Amniotic stem cell (primary cell): ENCODE results near the gene CYP2B6.
"Not testable (repeated sequence)": the region's sequence is repeated elsewhere in the genome, so short reads cannot be mapped to it uniquely, and the experiment has no call there.

Experiments
- DNase-seq: peaks from one replicate; lab custom pipeline; 2025; lab: John Stamatoyannopoulos, UW

The CYP2B6 gene

DNA sequence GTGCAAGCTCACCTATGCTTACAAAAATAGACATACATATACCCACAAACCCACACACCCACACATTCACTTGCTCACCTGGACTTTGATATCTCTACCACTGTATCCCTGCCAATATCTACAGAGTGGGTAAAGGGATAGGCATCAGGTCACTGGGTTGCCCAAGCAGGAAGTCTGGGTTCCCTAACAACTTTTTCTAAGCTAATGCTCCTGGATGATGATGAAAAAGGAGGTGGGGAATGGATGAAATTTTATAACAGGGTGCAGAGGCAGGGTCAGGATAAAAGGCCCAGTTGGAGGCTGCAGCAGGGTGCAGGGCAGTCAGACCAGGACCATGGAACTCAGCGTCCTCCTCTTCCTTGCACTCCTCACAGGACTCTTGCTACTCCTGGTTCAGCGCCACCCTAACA is at the start of gene CYP2B6:
CYP2B6 (plus strand) TSS at position 311 of the 410 bp plus-strand sequence; CDS start at position 335, 24 bp downstream.
- DNase-seq: no peak

DNA sequence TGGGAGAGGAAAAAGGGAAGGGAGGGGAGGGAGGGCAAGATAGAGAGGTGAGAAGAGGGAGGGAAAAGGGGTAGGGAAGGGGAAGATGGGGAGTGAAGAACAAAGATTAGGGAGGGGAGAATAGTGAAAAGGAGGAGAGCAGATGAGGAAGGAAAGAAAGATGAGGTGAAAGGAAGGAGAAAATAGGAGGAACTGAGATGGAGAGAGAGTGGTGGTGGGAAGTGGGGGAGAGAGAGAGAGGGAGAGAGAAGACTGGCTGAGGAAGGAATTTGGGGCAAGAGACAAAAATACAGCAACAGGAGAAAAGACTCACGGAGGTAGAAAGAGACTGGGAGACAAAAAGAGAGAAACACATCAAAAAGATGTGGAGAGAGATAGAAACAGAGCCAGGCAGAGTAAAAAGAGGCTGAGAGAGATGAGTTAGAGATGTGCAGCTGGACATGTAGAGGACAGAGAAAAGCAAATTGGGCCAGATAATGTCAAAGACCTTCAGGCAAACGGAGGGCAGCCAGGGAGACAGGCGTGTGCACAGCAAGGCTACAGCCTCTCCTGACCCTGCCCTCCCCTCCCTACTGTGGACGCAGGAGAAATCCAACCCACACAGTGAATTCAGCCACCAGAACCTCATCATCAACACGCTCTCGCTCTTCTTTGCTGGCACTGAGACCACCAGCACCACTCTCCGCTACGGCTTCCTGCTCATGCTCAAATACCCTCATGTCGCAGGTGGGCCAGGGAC is 49.4 kb upstream of the CYP2B6 start:
- DNase-seq: no peak

DNA sequence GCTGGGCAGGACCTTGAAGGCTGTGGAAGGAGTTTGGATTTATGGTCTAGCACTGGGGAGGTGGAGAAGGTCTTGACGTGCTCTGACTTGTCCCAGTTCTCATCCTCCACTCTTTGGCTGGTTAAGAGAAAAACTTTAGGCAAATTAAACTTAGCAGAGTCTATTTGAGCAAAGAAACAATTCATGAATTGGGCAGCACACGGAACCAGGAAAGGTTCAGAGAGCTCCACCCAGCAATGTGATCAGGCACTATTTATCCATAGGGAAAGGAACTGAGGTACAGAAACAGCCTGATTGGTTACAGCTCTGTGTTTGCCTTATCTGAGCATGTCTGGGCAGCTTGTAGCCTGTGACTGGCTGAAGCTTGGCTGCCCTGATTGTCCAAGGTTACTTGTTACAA is 45.4 kb upstream of the CYP2B6 start:
- no peak for DNase-seq

DNA sequence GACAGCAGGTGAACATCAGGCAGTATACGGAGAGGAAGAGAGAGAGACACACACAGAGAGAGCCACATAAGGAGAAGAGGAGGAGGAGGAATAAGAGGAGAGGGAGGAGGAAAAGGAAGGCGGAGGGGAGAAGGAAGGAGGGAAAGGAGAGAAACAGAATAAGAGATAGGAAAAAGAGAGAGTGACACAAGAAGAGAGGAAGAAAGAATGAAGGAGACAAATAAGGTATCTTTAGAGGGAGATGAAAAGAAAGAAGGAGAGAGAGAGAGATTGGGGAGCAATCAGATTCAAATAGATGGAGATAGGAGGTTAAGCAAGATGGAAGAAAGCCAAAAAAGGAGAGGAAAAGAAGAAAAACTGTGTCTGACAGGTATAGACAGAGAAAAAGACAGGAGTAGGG is 44.0 kb upstream of the CYP2B6 start:
- DNase-seq: no peak

DNA sequence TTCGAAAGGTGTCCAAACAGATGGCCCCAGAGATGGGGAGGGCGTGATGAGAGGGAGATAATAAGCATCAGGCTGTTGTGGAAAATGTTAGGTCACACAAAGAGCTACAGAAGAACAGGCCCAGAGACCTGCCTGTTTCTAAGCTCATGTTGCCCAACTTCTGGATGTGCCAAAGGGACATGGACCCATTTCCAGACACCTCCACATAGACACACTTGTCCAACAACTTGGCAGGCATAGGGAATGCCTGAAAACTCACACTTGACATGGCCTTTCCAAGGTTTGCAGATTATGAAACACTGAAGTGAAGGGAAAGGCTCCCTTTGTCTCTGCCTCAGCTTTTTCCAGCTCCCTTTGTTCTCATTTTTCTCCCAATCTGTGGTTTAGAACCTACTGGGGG is 43.5 kb upstream of the CYP2B6 start:
- DNase-seq: no peak

DNA sequence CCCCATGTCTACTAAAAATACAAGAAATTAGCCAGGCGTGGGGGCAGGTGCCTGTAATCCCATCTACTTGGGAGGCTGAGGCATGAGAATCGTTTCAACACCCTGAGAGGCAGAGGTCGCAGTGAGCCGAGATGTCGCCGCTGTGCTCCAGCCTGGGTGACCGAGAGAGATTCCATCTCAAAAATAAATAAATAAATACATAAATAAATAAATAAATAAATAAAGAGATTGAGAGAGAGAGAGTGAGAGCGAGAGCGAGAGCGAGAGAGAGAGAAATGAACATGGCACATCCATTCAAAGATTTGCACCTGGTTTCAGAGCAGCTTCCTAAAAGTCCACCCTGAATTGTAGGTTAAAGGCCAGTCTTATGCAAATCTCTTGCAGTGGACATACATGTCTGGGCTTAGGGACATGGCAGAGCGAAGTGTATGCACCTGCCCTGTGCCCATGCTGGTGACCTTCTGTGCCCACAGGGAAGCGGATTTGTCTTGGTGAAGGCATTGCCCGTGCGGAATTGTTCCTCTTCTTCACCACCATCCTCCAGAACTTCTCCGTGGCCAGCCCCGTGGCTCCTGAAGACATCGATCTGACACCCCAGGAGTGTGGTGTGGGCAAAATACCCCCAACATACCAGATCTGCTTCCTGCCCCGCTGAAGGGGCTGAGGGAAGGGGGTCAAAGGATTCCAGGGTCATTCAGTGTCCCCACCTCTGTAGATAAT is 42.3 kb upstream of the CYP2B6 start:
- DNase-seq: no peak

DNA sequence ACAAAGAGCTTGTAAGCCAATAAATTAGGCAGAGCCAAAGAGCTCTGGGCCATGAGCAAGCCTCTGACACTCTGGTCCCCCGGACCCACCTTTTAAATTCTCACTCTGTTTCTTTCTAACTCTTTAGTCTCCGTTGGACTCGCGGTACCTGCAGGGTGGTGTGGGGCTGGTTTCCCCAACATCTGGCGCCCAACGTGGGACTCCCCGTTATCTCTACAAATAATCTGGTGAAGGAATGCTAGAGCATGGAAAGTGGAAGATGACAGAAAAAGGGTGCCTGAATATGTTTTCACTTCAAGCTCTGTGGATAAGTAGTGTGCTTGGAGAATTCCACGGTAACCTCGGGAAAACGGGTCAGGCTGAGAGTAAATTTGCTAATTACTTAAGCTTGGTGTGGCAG is 36.5 kb upstream of the CYP2B6 start:
- DNase-seq: no peak

DNA sequence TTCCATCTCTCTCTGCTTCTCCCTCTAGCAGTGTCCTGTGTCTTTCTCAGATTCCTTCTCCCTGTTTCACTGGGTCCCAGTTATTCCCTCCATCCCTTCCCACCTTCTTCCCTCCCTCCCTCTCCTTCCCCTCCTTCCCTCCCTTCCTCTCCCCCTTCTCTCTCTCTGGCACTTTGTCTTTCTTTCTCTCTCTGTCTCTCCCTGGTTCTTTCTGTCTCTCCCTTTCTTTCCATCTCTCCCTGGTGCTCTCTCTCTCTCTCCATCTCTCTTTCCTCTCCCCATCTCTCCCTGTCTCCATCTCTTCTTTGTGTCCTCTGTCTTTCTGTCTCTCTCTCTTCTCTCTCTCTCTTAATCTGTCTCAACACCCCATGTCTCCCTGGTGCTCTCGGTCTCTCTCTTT is 31.7 kb upstream of the CYP2B6 start:
- DNase-seq: no peak

DNA sequence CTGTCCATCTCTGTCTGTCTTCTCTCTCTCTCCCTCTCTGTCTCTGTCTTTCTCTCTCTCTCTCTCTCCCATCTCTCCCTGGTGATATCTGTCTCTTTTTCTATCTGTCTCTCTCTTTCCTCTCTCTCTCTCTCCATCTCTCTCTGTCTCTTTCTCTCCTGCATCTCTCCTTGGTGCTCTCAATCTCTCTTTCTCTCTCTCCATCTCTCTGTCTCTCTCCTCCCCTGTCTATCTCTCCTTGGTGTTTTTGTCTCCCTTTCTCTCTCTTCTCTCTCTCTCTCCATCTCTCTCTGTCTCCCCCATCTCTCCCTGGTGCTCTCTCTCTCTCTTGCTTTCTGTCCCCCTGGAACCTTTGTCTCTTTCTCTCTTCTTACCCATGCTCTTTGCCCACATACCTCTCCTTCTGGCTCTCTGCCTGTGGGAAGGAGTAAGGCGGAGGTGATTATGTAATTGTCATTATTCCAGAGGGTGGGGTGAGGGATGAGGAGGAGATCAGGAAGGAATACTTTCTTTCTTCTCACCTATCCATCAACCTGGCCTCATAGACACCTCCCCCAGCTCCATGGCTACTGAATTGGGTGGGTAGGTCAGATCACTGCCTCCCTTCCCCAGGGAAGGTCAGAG is 30.9 kb upstream of the CYP2B6 start:
- DNase-seq: no peak

DNA sequence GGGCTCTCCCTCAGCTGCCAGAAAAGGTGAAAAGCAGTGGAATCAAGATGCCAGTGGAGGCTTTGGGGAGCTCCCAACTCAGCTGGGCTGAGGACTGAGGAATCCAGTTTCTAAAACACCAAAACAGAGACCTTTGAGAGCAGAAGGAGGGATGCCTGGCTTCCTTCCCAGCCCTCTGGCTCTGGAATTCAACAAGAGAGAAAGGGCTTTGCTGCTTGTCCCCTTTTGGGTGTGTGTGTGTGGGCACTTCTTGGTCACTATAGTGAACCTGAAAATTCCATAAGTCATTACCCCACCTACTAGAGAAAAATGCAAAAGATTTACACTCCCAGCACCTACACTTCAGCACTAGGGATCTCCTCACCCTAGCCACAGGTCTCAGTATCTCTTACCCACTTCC is 30.3 kb upstream of the CYP2B6 start:
- no peak for DNase-seq

DNA sequence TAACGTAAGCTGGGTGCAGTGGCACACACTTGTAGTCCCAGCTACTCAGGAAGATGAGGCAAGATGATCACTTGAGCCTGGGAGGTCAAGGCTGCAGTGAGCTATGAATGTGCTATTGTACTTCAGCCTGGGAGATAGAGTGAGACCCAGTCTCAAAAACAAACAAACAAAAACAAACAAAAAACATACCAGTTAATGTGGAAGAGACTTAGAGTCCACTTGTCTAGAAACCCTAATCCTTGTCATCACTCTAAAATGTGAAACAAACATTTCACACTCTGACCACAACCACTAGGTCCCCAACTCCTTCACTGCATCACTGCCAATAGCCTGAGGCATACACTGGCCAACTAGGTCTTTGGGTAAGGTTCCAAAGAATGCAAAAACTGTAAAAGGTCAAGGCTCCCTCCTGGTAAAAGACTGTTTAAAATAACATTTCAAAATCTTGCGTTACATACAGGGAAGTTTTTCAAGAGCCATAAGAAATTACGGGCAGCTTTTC is 28.6 kb upstream of the CYP2B6 start:
- DNase-seq: no peak

DNA sequence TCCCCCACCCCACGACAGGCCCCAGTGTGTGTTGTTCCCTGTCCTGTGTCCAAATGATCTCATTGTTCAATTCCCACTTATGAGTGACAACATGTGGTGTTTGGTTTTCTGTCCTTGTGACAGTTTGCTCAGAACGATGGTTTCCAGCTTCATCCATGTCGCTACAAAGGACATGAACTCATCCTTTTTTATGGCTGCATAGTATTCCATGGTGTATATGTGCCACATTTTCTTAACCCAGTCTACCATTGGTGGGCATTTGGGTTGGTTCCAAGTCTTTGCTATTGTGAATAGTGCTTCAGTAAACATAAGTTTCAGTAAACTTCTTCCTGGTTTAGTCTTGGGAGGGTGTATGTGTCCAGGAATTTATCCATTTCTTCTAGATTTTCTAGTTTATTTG is 26.7 kb upstream of the CYP2B6 start:
- DNase-seq: not testable (repeated sequence)

DNA sequence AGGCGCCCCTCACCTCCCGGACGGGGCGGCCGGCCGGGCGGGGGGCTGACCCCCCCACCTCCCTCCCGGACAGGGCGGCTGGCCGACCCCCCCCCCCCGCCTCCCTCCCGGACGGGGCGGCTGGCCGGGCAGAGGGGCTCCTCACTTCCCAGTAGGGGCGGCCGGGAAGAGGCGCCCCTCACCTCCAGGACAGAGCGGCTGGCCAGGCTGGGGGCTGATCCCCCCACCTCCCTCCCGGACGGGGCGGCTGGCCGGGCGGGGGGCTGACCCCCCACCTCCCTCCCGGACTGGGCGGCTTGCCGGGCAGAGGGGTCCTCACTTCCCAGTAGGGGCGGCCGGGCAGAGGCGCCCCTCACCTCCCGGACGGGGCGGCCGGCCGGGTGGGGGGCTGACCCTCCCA is 25.7 kb upstream of the CYP2B6 start:
- not testable (repeated sequence) for DNase-seq

DNA sequence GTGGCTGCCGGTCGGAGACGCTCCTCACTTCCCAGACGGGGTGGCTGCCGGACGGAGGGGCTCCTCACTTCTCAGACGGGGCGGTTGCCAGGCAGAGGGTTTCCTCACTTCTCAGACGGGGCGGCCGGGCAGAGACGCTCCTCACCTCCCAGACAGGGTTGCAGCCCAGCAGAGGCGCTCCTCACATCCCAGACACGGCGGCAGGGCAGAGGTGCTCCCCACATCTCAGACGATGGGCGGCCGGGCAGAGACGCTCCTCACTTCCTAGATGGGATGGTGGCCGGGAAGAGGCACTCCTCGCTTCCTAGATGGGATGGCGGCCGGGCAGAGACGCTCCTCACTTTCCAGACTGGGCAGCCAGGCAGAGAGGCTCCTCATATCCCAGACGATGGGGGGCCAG is 24.5 kb upstream of the CYP2B6 start:
- not testable (repeated sequence) for DNase-seq

DNA sequence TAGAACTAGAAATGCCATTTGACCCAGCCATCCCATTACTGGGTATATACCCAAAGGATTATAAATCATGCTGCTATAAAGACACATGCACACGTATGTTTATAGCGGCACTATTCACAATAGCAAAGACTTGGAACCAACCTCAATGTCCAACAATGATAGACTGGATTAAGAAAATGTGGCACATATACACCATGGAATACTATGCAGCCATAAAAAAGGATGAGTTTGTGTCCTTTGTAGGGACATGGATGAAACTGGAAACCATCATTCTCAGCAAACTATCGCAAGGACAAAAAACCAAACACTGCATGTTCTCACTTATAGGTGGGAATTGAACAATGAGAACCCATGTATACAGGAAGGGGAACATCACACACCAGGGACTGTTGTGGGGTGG is 23.0 kb upstream of the CYP2B6 start:
- not testable (repeated sequence) for DNase-seq

DNA sequence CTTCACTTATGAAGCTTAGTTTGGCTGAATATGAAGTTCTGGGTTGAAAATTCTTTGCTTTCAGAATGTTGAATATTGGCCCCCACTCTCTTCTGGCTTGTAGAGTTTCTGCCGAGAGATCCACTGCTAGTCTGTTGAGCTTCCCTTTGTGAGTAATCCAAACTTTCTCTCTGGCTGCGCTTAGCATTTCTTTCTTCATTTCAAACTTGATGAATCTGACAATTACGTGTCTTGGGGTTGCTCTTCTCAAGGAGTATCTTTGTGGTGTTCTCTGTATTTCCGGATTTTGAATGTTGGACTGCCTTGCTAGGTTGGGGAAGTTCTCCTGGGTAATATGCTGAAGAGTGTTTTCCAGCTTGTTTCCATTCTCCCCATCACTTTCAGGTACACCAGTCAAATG is 21.4 kb upstream of the CYP2B6 start:
- not testable (repeated sequence) for DNase-seq

DNA sequence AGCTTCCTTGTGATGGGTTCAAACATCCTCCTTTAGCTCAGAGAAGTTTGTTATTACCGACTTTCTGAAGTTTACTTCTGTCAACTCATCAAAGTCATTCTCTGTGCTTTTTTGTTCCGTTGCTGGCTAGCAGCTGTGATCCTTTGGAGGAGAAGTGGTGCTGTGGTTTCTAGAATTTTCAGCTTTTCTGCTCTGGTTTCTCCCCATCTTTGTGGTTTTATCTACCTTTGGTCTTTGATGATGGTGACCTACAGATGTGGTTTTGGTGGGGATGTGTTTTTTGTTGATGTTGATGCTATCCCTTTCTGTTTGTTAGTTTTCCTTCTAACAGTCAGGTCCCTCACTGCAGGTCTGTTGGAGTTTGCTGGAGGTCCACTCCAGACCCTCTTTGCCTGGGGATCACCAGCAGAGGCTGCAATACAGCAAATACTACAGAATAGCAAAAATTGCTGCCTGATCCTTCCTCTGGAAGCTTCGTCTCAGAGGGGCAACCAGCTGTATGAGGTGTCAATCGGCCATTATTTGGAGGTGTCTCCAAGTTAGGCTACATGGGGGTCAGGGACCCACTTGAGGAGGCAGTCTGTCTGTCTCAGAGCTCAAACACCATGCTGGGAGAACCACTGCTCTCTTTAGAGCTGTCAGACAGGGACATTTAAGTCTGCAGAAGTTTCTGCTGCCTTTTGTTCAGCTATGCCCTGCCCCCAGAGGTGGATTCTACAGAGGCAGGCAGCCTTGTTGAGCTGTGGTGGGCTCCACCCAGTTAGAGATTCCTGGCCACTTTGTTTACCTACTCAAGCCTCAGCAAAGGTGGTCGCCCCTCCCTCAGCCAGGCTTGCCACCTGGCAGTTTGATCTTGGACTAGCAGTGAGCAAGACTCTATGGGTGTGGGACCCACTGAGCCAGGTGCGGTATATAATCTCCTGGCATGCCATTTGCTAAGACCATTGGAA is 20.4 kb upstream of the CYP2B6 start:
- DNase-seq: not testable (repeated sequence)

DNA sequence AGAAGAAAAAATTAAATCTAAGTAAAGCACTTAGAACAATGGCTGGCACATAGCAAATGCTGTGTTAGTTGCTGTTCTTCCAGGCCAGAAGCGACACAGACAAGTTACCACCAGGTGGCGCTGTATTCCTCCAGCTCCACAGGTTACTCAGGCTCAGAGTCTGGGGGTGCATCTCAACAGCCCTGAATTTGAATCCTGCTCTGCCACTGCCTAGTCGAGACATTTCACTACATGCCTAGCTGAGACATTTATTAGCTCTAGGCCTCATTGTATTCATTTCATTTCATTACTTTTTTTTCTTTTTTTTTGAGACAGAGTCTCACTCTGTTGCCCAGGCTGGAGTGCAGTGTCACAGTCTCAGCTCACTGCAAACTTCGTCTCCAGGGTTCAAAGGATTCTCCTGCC is 16.4 kb upstream of the CYP2B6 start:
- DNase-seq: peak; percentile 69

DNA sequence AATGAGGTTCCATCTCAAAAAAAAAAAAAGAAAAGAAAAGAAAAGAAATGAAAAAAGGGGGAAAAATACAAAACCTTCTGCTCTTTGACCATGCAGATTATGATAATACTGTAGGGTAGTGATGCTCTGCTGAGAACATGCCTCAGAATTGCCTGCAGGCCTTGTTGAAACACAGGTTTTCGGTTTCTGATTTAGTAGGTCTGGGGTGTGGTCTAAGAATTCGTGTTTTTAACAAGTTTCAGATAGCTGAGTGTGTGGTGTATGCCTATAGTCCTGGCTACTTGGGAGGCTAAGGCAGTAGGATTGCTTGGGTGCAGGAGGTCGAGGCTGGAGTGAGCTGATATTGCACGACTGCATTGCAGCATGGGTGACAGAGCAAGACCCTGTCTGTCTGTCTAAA is 14.9 kb upstream of the CYP2B6 start:
- DNase-seq: no peak

DNA sequence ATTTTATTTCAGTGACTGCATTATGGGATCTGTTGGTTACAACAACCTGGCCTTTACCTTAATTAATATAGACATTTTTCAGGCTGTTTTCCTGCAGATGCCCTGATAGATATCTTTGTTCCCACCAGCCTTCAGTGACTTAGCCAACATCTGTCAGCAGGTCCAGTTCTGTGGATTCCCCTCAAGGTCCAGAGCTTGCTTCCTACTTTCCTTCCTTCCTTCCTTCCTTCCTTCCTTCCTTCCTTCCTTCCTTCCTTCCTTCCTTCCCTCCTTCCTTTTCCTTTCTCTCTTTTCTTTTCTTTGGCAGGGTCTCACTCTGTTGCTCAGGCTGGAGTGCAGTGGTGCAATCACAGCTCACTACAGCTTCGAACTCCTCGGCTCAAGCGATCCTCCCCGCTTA is 14.4 kb upstream of the CYP2B6 start:
- DNase-seq: no peak

DNA sequence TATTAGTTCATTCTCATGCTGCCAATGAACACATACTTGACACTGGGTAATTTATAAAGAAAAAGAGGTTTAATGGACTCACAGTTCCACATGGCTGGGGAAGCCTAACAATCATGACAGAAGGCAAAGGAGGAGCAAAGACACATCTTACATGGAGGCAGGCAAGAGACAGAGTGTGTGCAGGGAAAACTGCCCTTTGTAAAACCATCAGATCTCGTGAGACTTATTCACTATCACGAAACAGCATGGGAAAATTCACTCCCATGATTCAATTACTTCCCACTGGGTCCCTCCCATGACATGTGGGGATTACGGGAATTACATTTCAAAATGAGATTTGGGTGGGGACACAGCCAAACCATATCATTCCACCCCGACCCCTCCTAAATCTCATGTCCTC is 11.3 kb upstream of the CYP2B6 start:
- not testable (repeated sequence) for DNase-seq
